Breast epithelium (tissue), 4 donors: ENCODE measurements around the gene ST3GAL6. TPM values are rescaled to one million over a fixed set of nuclear protein-coding genes. Genes with fewer than 3 reads are reported as not detected.

Experiments
- DNase-seq, 2 donors: peaks; one replicate each; pipeline ENCODE4 v3.0.0-alpha.2; 2019; ENCODE audit warnings: low spot score in 2 of 2
- H3K27ac ChIP-seq, 2 donors: fragments of 200-600 bp; sonication (generic) in 1 of 2; one replicate each; pipeline ENCODE4 v1.5.1; 2016 to 2019; ENCODE audit warnings: mild to moderate bottlenecking in 1 of 2
- H3K27me3 ChIP-seq, 2 donors: fragments of 200-600 bp; sonication (generic) in 1 of 2; one replicate each; pipeline versions ENCODE4 v1.5.1 to v1.6.0; 2017 to 2019; ENCODE audit warnings: control low read depth in 1 of 2, mild to moderate bottlenecking in 1 of 2
- H3K36me3 ChIP-seq: fragments of 200-600 bp; one replicate; pipeline ENCODE4 v1.5.1; 2019
- H3K4me1 ChIP-seq, 2 donors: fragments of 200-600 bp; sonication (generic); one replicate each; pipeline ENCODE4 v1.5.1; 2016 to 2019; ENCODE audit warnings: control low read depth in 1 of 2
- H3K4me3 ChIP-seq, 3 donors: fragments of 200-600 bp; sonication (generic); 1 replicate in 2 of 3; 2 replicates in 1 of 3; pipeline ENCODE4 v1.5.1; 2016 to 2019; ENCODE audit warnings: mild to moderate bottlenecking in 3 of 3, moderate library complexity in 2 of 3
- H3K9me3 ChIP-seq, 2 donors: fragments of 200-600 bp; sonication (generic) in 1 of 2; one replicate each; pipeline ENCODE4 v1.5.1; 2016 to 2019; ENCODE audit warnings: control low read depth in 1 of 2
- CTCF ChIP-seq, 3 donors: fragments of 450-650 bp; IDR thresholded peaks; one replicate each; pipeline ENCODE4 v1.5.1; 2016 to 2017; ENCODE audit warnings: antibody characterized with exemption in 3 of 3, mild to moderate bottlenecking in 3 of 3, moderate library complexity in 3 of 3
- POLR2A ChIP-seq: fragments of 450-650 bp; IDR thresholded peaks from one replicate; pipeline ENCODE4 v1.6.1; 2016; ENCODE audit warnings: antibody characterized with exemption, mild to moderate bottlenecking, moderate library complexity
- POLR2AphosphoS5 ChIP-seq, 3 donors: sonication (generic); formaldehyde crosslinking; IDR thresholded peaks; one replicate each; pipeline ENCODE4 v1.6.1; 2017; ENCODE audit warnings: antibody characterized with exemption in 3 of 3
- intact Hi-C: fragments of 100-400 bp; cut with DNase I; formaldehyde crosslinking; loops from one replicate; pipeline ENCODE4 v1.15.1; 2023; ENCODE audit warnings: low total_unique reads
- total RNA-seq, 3 donors: library from RNA; depleted of rRNA; stranded (reverse); fragments of >200 nt; gene quantifications; one replicate each; pipeline ENCODE4 v1.1.0, GENCODE V29; 2016

Gene ST3GAL6
- total RNA-seq, 3 donors from 2014 or later, result 16.1 to 52.6 (median 22.1) TPM

GRCh38 chr3:98743071-98743470 is 20.1 kb upstream of the ST3GAL6 start:
- H3K4me1 ChIP-seq, result no peaks in the 10 kb centered on the region
- no peaks in the 10 kb centered on the region for H3K27me3 ChIP-seq
- no peak overlapping the region for H3K27ac ChIP-seq
- intact Hi-C loops, result no loop called here
- H3K9me3 ChIP-seq, result no peaks in the 10 kb centered on the region
- no peak overlapping the region for H3K4me3 ChIP-seq
- DNase-seq, result no peak
- TF ChIP-seq POLR2AphosphoS5 (IDR thresholded peaks at IDR 0.05), result no peak
- no peak for TF ChIP-seq CTCF (IDR thresholded peaks at IDR 0.05)
- TF ChIP-seq POLR2A, result no peak
- no peaks in the 10 kb centered on the region for H3K36me3 ChIP-seq

- Histone ChIP-seq H3K4me3 (no peak overlapping the region), H3K9me3 (no peaks in the 10 kb centered on the region), H3K4me1 (no peaks in the 10 kb centered on the region), H3K27ac (no peak overlapping the region), H3K36me3 (no peaks in the 10 kb centered on the region), H3K27me3 (no peaks in the 10 kb centered on the region)
- TF ChIP-seq CTCF (IDR thresholded peaks at IDR 0.05), result no peak
- no peak for TF ChIP-seq POLR2A
- no peak for TF ChIP-seq POLR2AphosphoS5 (IDR thresholded peaks at IDR 0.05)
- no peak for DNase-seq
- intact Hi-C loops, result no loop called here
Measured at GRCh38 chr3:98744283-98744682, 18.9 kb upstream of the ST3GAL6 start.

GRCh38 chr3:98745718-98746117 is 17.4 kb upstream of the ST3GAL6 start:
- no peak overlapping the region for H3K27ac ChIP-seq

GRCh38 chr3:98746122-98746521 is 17.0 kb upstream of the ST3GAL6 start:
- no peaks in the 10 kb centered on the region for H3K4me1 ChIP-seq
- no peaks in the 10 kb centered on the region for H3K9me3 ChIP-seq
- no peaks in the 10 kb centered on the region for H3K36me3 ChIP-seq
- H3K4me3 ChIP-seq, result no peak overlapping the region
- TF ChIP-seq CTCF (IDR thresholded peaks at IDR 0.05) (no peak), POLR2AphosphoS5 (IDR thresholded peaks at IDR 0.05) (no peak), POLR2A (no peak)
- no peaks in the 10 kb centered on the region for H3K27me3 ChIP-seq
- intact Hi-C loops, result no loop called here
- no peak overlapping the region for H3K27ac ChIP-seq
- no peak for DNase-seq

More at GRCh38 chr3:98745718-98746117, 17.4 kb upstream of the ST3GAL6 start:
- Histone ChIP-seq H3K36me3 (no peaks in the 10 kb centered on the region), H3K27me3 (no peaks in the 10 kb centered on the region), H3K4me1 (no peaks in the 10 kb centered on the region), H3K4me3 (no peak overlapping the region), H3K9me3 (no peaks in the 10 kb centered on the region)
- TF ChIP-seq CTCF (IDR thresholded peaks at IDR 0.05), result no peak
- no peak for TF ChIP-seq POLR2A
- no peak for TF ChIP-seq POLR2AphosphoS5 (IDR thresholded peaks at IDR 0.05)
- DNase-seq, result no peak
- intact Hi-C loops, result no loop called here

- Histone ChIP-seq H3K27me3 (no peaks in the 10 kb centered on the region), H3K9me3 (no peaks in the 10 kb centered on the region), H3K4me1 (no peaks in the 10 kb centered on the region), H3K4me3 (no peak overlapping the region), H3K27ac (no peak overlapping the region), H3K36me3 (no peaks in the 10 kb centered on the region)
- intact Hi-C loops, result no loop called here
- TF ChIP-seq CTCF (IDR thresholded peaks at IDR 0.05), result no peak
- no peak for TF ChIP-seq POLR2AphosphoS5 (IDR thresholded peaks at IDR 0.05)
- TF ChIP-seq POLR2A, result no peak
- no peak for DNase-seq
Measured at GRCh38 chr3:98746882-98747281, 16.3 kb upstream of the ST3GAL6 start.
